HT-29 (cell line): ENCODE data around the gene GMCL2. TPM values are rescaled to one million over a fixed set of nuclear protein-coding genes. Genes with fewer than 3 reads are reported as not detected.
"Not testable (repeated sequence)": the region's sequence is repeated elsewhere in the genome, so short reads cannot be mapped to it uniquely, and the experiment has no call there.

Experiments used
- DNase-seq: peaks from one replicate; pipeline ENCODE4 v3.0.0-alpha.2; 2015; ENCODE audit warnings: low spot score
- total RNA-seq: library from RNA; depleted of rRNA; stranded (reverse); fragments of >200 nt; shearing (Covaris generic); gene quantifications from 2 replicates; pipeline ENCODE4 v1.2.3, GENCODE V29; 2014

GMCL2 gene
- total RNA-seq, 1 experiment from 2014 or later: not detected

DNA sequence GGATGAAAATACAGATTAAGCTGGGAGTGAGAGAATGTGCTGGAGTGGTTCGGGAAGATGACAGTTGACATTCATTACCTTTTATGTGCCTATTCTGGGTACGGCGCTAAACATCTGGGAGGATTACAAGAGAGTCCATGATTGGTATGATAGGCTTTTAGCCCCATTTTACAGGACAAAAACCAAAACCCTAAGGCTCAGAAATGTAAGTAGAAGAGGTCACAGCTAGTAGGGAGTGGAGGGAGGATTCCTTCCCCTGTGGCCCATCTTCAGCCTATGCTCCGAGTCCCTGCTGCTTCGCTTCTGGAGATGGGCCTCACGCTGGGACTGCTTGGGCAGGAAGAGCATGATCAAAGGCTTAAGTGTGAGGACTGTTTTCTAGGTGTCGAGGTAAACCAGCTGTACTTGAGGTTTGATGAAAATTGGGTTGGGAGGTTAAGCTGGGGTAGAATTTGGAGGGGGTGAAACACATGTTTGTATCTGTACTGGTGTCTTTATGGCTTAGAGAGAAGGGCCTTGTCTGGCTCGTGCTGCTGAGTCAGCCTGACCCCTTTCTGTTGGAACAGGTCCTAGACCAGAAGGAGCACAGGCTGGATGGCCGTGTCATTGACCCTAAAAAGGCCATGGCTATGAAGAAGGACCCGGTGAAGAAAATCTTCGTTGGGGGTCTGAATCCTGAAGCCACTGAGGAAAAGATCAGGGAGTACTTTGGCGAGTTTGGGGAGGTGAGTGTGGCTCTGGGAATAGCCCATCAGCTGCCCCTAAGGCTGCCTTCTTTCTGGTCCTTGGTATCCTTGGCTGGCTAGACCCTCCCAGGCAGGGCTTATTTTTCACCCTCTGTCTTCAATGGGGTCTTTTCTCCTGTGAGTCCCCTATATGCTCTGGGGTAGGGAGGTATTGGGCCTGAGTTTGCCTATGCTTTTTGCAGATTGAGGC lies 19.3 kb upstream of the GMCL2 start:
- peak; percentile 16 for DNase-seq

DNA sequence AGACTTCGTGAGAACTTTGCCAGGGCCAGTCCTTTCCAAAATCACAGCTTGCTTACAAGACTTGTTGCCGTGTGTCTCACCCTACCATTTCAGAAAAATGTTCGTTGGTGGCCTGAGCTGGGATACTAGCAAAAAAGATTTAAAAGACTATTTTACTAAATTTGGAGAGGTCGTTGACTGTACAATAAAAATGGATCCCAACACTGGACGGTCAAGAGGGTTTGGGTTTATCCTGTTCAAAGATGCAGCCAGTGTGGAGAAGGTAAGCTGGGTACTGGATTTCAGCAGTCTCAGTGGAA lies 18.5 kb upstream of the GMCL2 start:
- no peak for DNase-seq

DNA sequence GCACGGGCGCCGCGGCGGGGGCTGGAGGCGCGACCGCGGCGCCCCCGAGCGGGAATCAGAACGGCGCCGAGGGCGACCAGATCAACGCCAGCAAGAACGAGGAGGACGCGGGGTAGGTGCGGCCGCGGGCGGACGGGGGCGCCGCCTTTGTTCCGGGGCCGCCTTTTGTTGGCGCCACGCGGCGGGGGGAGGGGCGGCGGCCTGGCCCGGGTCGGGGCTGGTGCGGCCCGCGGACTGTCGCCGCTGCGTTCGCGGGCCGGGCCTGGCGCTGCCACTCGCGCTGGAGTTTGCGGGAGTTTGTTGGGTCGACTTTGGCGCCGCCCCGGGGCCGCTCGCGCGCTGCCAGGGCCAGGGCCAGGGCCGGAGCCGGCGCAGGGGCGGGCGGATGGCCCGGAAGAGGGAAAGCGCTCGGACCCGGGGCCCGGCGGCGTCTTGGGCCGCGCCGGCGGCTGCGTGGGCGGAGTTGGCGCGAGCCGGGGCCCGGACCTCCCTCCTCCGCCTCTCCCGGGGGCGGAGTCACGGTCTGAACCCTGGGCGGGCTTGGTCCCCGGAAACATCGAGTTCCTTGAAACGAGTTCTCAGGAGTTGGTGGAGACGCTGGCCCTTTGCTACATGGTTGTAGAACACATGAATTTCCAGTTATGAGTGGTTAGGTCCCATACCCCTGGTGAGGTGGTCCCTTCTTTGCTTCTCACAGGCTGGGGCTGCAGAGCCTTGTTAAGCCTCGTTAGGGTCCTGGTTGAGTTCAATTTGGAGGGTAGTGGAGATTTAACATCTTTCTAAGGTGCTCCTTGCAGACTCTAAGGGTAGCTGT lies 18.0 kb upstream of the GMCL2 start:
- peak; percentile 80 for DNase-seq

DNA sequence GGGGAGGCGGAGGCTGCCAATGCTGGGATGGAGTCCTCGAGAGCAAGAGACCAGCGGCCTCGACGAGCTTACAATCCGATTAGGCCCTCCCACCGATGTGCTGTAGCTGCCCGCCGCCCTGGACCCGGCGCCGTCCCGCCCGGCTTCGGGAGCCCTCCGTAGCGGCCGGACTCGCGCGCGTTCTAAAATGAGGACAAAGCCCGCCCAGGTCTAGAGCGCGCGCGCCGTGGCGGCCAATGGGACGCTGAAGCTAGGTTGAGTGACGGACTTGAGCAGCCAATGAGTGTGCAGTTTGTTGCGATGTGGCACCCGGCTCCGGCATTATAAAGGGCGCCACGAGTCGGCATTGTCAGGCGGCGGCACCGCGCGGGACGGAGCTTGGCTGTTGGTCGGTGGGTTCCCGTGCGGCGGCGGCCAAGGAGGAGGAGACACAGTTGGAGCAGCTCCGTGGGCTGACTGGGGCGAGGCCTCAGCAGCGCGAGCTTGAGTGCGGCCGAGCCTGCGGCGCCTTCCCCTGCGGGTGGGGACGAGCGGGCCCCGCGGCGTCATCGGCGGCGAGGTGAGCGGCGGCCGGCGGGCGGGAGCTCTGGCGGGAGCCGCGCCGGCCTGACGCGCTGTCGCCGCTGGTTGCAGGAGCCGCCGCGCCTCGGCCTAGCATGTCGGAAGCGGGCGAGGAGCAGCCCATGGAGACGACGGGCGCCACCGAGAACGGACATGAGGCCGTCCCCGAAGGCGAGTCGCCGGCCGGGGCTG lies 17.2 kb upstream of the GMCL2 start, which contains the start of gene HNRNPAB:
Gene HNRNPAB (plus strand): TSS at position 352 of the 753 bp plus-strand sequence. CDS start 305 bp downstream, at position 657.
- DNase-seq: peak; percentile 98

DNA sequence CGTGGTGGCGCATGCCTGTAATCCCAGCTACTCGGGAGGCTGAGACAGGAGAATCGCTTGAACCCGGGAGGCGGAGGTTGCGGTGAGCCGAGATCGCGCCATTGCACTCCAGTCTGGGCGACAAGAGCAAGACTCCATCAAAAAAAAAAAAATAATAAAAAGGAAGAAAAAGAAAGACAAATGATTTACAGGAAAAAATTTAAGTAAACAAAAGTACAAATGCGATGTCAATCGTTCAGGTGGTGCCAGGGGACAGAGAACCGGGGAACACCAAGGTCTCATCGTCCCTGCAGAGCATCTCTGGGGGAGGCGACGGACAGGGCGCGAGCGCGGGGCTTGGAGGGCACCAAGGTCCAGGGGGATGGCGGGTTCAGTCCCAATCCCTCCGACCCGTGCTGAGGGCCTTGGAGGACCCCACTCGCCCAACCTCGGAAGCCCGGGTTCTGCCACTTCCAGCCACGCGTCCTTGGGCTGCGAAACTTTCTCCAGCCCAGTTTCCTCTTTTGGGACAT lies 16.6 kb upstream of the GMCL2 start:
- DNase-seq: no peak

DNA sequence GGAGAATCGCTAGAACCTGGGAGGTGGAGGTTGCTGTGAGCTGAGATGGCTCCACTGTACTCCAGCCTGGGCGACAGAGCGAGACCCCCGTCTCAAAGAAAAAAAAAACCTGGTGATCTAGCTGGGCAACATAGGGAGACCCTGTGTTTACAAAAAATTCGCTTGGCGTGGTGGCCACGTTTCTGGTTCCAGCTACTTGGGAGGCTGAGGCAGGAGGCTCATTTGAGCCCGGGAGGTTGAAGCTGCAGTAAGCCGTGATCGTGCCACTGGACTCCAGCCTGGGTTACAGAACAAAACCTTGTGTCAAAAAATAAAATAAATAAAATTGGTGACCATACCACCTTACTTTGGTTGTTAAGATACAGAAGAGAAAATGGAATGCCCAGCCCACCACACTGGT lies 15.4 kb upstream of the GMCL2 start:
- no peak for DNase-seq

DNA sequence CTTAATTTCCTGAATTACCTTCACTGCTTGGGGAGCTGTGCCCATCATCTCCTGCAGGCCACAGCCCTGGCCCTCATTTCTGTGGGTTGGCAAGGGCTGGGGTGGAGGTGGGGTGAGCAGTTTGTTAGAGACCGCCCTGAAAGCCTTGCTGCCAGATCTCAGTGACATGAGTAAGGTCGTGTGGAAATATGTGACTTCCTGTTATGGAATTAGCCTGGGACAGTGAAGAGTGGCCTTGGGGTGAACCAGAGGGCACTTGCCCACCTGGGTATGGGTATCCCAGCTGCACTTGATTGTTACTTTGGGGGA lies 14.7 kb upstream of the GMCL2 start:
- DNase-seq: no peak

DNA sequence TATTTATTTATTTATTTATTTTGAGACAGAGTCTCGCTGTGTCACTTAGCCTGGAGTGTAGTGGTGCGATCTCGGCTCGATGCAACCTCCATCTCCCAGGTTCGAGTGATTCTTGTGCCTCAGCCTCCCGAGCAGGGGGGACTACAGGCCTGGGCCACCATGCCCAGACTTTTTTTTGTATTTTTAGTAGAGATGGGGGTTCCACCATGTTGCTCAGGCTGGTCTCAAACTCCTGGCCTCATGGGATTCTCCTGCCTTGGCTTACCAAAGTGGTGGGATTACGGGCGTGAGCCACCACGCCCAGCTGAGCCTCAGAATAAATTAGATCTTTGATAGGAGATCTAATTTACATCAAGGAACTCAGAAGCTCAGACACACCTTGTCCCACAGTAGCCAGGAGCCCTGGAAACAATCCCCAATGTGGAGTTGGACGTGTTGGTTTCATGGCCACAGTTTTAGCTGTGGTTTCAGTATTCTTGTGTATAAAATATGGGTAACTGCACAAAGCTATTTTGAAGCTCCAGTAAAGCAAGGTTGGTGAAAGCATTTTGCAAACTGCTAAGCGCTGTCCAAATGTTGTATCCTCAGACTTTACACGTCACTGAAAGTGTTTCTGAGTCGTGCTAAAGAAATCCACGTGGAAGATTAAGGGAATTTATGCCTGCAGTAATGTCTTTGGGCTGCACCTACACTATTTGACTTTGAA lies 14.2 kb upstream of the GMCL2 start:
- DNase-seq: no peak

DNA sequence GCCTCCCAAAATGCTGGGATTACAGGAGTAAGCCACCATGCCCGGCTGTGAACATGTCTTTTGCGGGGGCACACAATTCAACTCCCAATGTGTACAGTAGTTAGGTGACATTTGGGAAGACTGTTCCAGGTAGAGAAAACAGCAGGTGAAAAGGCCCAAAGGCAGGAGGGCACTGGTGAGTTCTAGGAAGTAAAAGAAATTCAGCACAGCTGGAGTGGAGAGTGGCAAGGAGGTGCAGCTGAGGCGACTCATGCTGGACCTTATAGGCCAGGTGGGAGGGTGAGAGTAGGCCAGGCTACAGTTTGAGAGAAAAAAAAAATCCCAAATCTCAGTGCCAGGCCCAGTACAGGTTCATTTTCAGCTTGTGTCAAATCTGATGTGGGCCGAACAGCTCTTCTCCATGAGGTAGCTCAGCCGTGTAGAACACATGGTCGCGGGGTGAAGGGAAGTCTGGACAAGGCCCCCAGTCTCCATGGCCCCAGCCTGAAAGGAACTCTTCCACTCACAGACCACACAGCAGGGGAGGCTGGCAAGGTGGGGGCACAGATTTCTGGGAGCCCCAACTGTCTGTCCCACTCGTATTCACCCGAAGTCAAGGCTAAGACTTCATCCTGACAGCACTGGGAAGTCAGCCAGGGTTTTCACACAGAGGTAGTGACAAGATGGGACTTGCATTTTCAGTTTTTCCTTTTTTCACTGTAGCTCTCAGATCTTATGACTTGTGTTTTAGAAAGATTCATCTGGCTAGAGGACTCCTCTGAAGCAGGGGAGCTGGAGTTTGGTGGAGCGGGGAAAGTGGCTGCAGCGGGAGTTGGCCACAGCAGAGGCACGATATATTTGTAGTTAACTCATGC lies 12.6 kb upstream of the GMCL2 start:
- DNase-seq: no peak

DNA sequence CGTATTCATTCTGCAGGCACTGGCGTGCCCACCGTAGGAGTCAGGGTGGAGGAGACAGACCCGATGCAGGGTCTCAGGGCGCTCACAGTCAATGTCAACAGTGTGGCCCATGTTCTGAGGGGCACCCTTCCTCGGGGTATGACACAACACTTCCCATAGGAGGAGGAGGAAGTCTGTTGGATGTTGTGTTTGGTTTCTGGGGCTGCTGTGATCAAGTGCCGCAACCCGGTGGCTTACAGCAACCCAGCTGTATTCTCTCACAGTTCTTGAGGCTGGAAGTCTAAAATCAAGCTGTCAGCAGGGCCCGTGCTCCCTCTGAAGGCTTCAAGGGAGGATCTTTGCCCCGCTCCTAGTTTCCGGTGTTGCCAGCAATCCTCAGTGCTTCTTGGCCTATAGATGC lies 11.5 kb upstream of the GMCL2 start:
- DNase-seq: no peak

DNA sequence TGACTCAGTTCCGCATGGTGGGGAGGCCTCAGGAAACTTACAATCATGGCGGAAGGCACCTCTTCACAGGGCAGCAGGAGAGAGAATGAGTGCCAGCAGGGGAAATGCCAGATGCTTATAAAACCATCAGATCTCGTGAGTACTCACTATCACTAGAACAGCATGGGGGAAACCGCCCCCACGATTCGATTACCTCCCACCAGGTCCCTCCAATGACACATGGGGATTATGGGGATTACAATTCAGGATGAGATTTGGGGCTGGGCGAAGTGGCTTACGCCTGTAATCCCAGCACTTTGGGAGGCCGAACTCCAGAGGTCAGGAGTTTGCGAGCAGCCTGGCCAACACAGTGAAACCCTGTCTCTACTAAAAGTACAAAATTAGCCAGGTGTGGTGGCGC lies 11.0 kb upstream of the GMCL2 start:
- not testable (repeated sequence) for DNase-seq

DNA sequence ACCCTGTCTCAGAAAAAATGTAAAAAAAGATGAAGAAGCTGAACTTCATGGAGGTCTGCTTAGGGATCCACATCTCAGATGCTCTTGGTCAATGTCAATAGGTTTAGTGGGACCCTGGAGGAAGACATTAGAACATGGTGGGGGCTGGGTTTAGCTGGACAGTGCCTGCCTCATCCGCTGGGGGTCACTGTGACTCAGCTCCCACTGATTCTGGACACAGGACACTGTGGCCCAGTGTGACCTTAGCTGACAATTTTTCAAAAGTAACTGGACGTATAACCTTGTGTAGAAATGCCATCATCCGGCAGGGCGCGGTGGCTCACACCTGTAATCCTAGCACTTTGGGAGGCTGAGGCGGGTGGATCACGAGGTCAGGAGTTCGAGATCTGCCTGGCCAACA lies 9.8 kb upstream of the GMCL2 start:
- no peak for DNase-seq

DNA sequence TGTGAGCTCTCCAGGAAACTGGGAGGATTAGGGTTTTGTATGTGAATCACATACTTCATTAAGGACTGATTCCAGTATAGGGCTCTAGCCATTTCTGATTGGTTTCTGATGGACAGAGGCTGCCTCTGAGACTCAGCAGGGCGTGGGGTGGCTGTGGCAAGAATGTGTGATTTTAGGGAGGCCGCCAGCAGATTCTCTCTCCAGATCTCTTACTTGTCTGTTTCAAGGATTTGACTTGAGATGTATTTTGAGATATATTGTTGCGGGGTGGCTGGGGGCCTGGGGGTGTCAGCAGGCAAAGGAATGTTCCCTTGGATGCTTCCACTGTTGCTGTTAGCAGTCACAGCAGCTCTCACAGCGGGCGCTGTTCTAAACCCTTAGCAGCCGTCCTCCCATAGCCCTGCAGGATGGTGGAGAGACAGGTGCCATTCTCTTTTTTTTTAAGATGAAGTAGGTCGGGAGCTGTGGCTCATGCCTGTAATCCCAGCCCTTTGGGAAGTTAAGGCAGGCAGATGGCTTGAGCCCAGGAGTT lies 9.2 kb upstream of the GMCL2 start:
- DNase-seq: no peak

DNA sequence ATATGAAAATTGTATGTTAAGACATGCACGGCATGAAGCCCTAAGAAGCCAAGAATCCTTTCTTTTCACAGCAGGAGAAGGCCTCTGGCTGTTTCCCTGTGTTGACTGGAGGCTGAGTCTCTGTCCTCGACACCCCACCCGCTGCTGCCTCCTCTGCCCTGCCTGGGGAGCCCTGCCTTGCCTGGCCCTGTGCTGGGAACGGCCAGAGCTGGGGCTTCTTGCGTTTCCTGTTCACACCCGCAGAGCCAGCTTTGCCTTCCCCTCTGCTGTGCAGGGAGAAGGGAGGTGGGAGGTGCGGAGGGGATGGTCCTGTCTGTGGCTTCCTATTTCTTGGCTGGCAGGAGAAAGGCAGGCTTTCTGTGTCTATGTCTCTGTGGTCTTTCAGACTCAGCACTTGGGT lies 6.9 kb upstream of the GMCL2 start:
- no peak for DNase-seq

DNA sequence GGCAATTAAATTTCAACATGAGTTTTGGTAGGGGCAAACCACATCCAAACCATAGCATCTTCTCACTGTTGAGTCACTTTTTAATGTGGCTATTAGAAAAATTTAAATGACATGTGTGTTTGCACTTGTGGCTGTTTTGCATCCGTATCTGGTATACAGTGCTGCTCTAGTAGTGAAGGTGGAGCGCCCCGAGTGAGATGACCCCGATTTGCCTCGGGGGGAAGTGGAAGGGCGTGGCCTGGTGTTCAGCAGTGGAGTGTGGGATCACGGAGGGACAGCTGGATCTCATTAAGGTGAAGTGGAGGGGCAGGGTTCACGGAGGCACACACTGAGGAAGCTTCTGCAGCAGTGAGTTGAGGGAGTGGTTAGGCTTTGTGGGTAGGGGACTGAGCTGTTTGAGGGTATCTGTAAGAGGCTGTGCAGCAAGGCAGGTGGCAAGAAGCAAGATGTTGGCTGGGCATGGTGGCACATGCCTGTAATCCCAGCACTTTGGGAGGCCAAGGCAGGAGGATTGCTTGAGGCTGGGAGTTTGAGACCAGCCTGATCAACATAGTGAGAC lies 6.2 kb upstream of the GMCL2 start:
- no peak for DNase-seq

DNA sequence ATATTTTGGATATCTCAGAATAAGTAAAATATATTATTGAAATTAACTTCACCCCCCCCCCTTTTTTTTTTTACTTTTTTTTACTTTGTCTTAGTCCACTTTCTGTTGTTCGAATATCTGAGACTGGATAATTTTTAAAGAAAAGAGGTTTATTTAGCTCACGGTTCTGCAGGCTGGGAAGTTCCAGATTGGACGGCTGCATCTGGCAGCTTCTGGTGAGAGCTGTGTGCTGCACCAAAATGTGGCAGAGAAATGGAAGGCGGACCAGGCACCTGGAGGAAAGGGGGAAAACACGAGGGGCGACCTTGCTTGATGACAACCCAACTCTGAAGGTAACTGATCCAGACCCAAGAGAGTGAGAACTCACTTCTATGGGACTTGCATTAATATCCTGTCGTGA lies 5.6 kb upstream of the GMCL2 start:
- no peak for DNase-seq

DNA sequence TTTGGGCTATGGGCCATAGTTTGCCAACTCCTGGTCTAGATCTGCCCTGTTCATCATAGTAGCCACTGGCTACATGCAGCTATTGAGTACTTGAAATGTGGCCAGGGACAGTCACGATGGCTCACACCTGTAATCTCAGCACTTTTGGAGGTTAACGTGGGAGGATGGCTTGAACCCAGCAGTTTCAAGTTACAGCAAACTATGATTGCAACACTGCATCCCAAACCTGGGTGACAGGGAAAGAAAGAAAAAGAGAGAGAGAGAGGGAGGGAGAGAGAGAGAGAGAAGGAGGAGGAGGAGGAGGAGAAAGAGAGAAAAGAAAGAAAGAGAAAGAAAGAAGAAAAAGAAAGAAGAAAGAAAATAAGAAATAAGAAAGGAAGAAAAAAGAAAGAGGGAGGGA lies 5.1 kb upstream of the GMCL2 start:
- no peak for DNase-seq

DNA sequence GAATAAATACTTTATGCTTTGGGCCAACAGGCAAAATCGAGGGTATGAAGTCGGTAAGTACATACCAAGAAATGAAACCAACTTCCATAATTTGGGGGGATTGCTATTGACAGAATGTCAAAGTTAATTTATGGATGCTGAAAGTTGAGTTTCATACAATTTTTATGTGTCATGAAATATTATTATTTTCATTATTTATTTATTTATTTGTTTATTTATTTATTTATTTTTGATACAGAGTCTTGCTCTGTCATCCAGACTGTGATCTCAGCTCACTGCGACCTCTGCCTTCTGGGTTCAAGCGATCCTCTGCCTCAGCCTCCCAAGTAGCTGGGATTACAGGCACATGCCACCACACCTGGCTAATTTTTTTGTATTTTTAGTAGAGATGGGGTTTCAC lies 4.5 kb upstream of the GMCL2 start:
- no peak for DNase-seq

DNA sequence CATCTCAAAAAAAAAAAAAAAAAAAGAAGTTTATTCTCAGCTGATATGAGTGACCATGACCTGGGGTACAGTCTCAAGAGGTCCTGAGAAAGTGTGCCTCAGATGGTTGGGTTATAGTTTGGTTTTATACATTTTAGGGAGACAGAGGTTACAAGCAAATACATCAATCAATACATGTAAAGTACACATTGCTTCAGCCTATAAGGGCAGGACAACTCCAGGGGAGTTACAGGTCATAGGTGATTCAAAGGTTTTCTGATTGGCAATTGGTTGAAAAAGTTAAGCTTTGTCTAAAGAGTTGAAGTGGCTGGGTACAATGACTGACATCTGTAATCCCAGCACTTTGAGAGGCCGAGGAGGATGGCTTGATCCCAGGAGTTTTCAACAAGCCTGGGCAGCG lies 2.3 kb upstream of the GMCL2 start:
- DNase-seq: no peak

DNA sequence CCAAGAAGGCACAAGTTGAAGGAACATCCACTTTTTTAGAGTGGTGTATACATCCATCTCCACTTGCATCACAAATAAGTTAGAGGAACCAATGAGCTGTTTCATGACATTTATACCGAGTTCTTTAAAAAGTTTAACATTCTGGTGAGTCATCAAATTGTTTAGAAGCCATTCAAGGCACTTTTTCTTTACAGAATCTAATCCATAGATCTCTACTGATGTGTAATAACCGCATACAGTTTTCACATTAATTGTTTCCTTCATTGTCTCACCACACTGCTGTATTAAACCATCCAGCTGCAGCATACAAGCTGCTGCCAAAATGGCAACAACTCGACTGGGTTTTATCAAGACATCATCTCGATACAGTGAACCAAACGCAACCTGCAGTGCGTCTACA lies 744 bp downstream of the GMCL2 start:
- no peak for DNase-seq
